ENCODE measurements around the gene VAPA.
"Not testable (repeated sequence)": the region's sequence is repeated elsewhere in the genome, so short reads cannot be mapped to it uniquely, and the experiment has no call there.

VAPA gene

GRCh38 chr18:9887992-9888391, 25.8 kb upstream of the VAPA start:
- no peak for DNase-seq

GRCh38 chr18:9890196-9890595, 23.6 kb upstream of the VAPA start:
- DNase-seq, result no peak

DNA sequence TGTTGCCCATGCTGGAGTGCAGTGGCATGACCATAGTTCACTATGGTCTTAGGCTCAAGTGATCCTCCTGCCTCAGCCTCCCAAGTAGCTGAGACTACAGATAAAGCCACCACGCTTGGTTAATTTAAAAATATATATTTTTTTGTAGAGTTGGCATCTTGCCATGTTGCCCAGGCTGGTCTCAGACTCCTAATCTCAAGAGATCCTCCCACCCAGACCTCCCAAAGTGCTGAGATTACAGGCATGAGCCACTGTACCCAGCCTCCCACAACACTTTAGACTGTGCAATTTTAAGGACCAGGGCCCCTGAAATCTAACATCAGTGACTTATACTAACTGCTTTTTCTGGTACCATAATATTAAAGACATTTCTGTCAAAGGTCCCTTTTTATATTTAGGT, 22.9 kb upstream of the VAPA start:
- DNase-seq, result no peak

- DNase-seq, result not testable (repeated sequence)
Observed at GRCh38 chr18:9891515-9891914, 22.3 kb upstream of the VAPA start.

DNA sequence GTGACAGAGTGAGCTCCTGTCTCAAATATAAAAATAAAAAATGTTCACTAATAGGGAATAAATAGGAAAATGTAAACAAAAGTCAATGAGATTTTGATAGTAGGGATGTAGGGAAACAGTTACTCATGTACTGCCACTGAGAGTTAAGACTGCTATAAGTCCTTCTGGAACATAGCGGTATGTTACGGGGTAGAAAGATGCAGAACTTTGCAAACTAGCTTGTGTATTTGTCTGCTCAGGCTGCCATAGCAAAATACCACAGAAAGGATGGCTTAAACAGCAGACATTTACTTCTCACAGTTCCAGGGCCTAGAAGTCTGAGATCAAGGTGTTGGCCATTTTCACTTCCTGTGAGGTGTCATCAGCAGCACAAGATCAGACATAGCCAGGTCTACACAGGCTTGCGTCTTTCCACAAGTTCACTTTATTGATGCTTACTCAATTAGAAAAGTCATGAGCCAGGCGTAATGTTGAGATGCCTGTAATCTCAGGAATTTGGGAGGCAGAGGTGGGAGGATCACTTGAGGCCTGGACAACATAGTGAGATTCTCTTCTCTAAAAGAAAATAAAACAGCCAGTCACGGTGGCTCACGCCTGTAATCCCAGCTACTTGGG, 19.3 kb upstream of the VAPA start:
- DNase-seq, result no peak

DNA sequence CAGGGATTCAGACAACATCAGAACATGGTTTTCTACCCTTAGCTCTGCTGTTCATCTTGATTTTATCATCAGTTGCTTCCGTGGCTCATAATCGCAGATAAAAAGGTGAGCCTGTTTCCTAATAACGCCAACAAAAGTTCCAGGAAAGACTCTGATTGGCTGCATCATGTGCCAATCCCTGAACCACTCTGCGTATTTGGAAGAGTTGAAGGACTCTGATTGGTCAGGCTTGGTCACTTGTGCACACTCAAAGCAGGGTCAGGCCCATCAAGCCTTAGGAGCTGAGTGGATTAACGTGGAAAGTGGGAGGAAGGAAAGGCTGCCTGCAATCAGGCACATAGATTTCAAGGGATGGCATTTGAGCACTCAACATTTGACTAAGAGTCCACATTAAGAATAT, 16.7 kb upstream of the VAPA start:
- DNase-seq, result no peak

- not testable (repeated sequence) for DNase-seq
Observed at GRCh38 chr18:9897787-9898291, 16.0 kb upstream of the VAPA start.

DNA sequence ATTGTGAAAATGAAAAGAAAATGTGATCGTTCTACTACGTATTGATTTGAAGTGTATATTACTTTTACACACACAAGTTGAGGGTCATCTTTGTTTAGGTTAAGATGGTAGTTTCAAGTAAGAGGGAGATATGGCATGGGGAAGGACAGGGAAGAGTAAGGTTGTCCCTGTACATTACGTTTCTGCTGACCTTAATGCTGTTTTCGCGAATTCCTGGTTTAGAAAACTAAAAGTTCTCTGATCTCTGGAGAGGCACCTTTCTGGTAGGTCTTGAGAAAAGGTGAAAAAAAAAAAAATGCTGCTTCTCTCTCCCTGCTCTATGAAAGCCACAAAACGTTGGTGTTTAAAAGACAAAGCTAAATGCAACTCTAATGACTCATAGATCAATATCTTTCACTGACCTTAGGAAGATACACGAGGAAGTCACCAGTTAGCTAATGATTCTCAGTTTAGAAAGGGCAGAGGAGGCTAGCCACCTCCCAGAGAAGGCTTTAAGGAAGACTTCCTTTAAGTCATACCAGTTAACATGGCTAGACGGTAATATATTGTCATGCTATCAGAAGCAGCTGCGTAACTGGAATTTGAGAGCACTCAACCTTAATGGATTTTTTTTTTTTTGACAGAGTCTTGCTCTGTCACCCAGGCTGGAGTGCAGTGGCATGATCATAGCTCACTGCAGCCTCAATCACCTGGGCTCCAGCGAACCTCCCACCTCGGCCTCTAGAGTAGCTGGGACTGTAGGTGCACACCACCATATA, 14.8 kb upstream of the VAPA start:
- no peak for DNase-seq

DNA sequence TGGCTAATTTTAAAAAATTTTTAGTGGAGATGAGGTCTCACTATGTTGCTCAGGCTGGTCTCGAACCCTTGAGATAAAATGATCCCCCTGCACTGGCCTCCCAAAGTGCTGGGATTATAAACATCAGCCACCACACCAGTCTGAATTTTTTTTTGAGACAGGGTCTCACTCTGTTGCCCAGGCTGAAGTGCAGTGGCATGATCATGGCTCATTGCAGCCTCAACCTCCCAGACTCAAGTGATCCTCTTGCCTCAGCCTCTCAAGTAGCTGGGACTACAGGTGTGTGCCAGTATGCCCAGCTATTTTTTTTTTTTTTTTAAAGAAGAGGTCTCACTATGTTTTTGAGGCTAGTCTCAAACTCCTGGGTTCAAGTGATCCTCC, 14.3 kb upstream of the VAPA start:
- DNase-seq, result not testable (repeated sequence)

DNA sequence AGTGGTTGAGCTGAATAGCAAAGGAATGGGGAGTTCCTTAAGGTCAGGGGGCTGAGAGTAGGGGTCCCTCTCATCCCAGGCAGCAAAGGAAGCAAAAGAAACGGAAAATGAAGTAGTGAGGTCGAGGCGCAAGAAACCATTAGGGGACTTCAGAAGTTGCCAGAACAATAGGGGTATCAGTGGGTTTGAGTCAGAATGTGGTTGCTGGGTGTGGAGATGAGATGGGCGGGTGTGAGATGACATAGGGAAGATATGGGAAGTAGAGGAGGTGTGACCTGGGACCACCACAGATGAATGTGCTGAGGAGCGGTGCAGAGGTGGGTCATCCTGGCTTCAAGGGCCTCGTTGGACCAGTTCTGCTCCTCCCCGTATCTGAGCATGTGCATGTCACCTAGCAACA, 13.1 kb upstream of the VAPA start:
- DNase-seq, result no peak

DNA sequence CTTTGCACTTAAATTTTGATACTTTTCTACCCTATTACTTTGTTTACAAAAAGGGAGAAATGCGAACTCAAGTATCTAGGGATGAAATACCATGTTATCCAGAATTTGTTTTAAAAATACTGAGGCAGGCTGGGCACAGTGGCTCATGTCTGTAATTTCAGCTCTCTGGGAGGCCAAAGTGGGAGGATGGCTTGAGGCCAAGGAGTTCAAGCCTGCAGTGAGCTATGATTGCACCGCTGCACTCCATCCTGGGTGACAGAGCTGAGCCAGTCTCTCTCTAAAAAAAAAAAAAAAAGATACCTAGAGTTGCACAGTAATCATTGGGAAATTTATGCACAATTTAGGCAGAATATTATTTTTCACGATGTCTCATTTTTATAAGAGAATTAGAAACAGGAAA, 12.4 kb upstream of the VAPA start:
- DNase-seq, result no peak

DNA sequence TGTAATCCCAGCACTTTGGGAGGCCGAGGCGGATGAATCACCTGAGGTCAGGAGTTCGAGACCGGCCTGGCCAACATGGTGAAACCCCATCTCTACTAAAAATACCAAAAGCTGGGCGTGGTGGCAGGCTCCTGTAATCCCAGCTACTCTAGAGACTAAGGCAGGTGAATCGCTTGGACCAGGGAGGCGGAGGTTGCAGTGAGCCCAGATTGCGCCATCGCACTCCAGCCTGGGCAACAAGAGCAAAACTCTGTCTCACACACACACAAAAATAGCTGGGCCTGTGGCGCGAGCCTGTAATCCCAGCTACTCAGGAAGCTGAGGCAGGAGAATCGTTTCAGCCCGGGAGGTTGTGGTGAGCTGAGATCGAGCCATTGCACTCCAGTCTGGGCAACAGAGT, 11.6 kb upstream of the VAPA start:
- DNase-seq, result not testable (repeated sequence)

DNA sequence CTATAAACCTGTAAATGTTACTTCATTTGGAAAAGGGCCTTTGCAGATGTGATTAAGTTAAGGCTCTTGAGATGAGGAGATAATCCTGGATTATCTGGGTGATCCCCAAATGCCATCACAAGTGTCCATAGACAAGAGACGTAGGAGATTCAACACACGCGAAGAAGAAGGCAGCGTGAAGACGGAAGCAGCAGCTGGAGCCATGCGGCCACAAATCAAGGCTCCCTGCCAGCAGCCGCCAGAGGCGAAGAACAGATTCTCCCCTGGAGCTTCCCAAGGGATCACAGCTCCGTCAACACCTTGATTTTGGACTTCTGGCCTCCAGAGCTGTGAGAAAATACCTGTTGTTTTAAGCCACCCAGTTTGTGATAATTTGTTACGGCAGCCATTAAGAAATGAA, 11.0 kb upstream of the VAPA start:
- no peak for DNase-seq

- DNase-seq, result no peak
Observed at GRCh38 chr18:9905401-9905922, 8.4 kb upstream of the VAPA start.

DNA sequence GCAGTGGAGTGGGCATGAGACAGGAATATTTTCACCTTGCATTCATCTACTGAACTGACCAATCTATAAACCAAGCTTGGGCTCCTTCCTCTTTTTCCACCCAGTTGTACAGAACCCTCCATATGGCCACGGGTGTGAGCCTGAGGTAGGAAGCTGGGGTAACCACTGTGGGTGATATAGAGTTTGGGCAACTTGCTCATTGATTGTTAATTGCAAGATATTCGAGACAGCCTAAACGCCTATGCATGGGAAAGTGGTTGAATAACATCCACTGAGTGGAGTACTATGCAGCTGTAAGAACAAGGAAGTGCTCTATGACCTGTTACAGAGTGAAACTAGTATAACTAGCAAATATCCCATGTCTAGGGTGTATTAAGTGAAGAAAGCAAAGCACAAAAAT, 7.3 kb upstream of the VAPA start:
- DNase-seq, result no peak

GRCh38 chr18:9907867-9908266, 5.9 kb upstream of the VAPA start:
- DNase-seq, result no peak

DNA sequence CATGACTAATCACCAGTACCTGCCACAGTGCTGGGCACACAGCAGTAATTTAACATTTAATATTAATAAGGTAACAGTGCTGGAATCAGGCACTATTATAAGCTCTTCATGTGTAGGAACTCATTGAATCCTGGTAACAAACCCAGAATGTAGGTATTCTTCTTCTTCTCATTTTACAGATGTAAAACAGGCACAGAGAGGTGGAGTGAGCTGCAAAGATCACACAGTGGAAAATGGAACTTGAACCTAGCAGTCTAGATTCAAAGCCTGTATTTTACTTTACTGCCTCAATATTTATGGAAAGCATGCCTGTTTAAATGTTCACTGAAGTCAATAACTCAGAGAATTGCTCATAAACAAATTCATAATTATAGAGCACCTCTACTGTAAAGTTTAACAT, 3.7 kb upstream of the VAPA start:
- DNase-seq, result no peak

GRCh38 chr18:9910661-9911060, 3.2 kb upstream of the VAPA start:
- DNase-seq, result no peak

DNA sequence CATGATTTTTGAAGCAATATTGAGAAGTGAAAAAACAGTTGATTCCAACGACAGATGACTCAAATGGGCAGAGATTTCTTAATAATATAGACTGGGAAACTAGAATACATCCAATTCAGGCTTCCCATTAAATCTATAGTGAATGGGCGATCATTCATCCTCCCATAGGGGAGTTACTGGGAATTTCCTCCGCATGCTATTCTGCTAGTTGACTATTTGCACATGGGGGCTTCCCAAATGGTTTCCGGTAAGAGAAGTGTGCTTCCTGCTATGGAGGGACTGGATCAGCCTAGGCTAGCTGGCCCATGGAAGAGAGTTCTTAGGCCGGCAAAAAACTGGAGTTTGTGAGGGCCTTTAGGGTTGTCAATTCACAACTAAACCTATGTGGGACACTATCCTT, 2.6 kb upstream of the VAPA start:
- DNase-seq, result no peak

GRCh38 chr18:9912285-9912684, 1.5 kb upstream of the VAPA start:
- not testable (repeated sequence) for DNase-seq

GRCh38 chr18:9913151-9913525, 678 bp upstream of the VAPA start:
- no peak for DNase-seq

GRCh38 chr18:9914334-9914583, 443 bp downstream of the VAPA start:
- DNase-seq, result no peak

- DNase-seq, result peak; percentile 54
Observed at GRCh38 chr18:9914584-9915290, 921 bp downstream of the VAPA start.

All from NCI-H774 (cell line).